HG03469 (cell line): ENCODE results near the gene SLX9.

ENCODE experiments used
- ATAC-seq: cut with Tn5 transposase; IDR thresholded peaks from one replicate; pipeline ENCODE4 v1.9.1; 2021; ENCODE audit warnings: mild to moderate bottlenecking, moderate library complexity, moderate number of reproducible peaks; ENCODE audit not compliant: unreplicated experiment

SLX9 gene

DNA sequence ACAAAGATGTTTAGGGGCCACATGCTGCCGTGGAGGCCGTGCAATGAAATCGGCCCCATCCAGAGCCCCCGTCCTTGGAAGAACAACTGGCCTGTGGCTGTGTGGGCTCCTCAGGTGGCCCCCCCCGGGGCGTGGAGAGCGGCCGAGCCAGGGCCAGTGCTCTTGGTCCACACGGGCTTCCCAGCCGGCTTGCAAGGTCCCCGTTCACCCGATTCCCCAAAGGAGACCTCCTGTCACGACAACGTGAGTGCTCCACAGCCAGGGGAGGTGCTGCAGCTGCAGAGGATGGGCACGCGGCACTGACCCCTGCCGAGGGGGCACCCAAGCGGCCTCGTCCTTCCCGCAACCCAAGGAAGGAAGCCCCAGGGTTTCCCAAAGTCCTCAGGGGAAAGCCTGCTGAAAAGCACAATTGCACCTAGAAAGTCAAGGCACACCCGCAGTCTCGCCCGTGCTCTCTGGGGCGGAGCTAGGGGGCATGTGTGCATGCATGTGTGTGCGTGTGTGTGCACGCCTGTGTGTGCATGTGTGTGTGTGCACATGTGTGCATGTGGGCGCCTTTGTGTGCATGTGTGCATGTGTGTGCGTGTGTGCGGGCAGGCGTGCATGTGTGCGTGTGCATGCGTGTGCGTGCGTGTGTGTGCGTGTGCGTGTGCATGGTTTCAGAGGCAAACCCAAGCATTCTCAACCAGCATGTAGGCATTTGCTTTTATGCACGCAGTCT lies 48.2 kb downstream of the SLX9 start:
- no peak for ATAC-seq

GRCh38 chr21:44988607-44989536 lies 49.0 kb downstream of the SLX9 start:
- no peak for ATAC-seq

DNA sequence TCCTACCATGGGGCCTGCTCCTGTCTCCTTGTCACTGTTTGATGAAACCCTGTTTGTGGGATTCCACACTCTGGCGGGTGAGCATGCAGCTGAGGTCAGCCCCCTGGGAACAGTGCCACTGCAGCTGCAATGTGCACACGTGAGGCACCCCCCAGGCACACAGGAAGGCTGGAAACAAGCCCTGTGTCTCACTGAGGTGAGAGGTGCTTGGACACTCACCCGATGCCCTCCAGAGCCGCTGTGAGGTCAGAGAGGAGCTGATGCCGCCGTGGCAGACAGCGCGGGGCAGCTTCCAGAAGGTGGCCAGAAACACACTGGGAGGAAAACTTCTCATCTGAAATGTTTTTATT lies 49.7 kb downstream of the SLX9 start:
- no peak for ATAC-seq

DNA sequence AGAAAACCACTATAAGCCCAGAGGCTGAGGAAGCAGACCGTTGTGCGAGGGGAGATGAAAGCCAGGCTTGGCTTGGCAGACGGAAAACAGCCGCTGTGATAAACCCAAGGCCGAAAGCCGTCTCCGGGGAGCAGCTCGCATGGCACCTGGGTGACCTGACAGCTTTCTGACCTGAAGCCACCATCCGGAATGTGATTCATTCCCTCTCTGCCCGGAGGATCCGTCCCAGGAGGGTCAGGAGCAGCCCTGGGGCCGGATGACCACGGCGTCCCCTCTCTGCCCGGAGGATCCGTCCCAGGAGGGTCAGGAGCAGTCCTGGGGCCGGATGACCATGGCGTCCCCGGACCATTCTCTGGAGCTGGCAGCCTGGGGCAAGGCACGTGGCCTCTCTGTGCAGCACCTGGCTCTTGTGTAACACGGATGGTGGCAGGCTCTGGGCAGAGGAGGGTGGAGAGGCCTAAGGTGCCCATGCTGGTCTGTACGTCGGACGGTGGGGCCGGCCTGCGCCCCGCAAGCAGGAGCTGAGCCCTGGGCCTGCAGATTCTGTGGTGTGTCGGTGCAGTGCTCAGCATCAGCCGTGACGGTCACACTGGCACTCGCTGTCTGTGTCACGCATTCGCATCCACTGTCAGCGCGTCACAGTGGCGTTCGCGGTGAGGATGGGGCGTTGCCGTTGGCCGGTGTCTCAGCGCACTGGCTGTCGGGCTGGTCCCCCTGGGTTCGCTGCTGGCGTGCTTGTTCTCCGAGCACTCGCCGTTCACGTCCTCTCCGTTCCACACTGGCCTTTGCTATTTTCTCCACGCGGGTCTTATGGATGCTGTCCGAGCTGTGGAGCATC lies 50.3 kb downstream of the SLX9 start:
- no peak for ATAC-seq

GRCh38 chr21:44990921-44991320 lies 51.1 kb downstream of the SLX9 start:
- ATAC-seq = no peak

- no peak for ATAC-seq
Measured at GRCh38 chr21:44991538-44992483, 52.0 kb downstream of the SLX9 start.

DNA sequence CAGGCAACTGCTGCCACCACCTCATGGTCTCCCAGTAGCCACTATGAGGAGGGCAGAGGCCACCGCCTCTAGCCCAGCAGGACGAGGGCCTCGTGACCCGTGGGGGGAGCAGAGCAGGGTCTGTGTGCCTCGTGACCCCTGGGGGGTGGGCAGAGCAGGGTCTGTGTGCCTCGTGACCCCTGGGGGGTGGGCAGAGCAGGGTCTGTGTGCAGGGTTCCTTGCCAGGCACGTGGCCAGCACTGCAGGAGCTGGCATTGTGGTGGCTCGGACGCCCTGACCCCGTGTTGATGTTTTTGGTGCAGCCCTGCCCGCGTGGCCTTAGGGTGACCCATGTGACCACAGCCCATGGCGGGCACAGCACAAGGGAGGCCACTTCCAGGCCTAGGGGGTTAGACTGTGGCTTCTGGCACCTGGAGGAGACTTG lies 52.8 kb downstream of the SLX9 start:
- ATAC-seq = no peak

DNA sequence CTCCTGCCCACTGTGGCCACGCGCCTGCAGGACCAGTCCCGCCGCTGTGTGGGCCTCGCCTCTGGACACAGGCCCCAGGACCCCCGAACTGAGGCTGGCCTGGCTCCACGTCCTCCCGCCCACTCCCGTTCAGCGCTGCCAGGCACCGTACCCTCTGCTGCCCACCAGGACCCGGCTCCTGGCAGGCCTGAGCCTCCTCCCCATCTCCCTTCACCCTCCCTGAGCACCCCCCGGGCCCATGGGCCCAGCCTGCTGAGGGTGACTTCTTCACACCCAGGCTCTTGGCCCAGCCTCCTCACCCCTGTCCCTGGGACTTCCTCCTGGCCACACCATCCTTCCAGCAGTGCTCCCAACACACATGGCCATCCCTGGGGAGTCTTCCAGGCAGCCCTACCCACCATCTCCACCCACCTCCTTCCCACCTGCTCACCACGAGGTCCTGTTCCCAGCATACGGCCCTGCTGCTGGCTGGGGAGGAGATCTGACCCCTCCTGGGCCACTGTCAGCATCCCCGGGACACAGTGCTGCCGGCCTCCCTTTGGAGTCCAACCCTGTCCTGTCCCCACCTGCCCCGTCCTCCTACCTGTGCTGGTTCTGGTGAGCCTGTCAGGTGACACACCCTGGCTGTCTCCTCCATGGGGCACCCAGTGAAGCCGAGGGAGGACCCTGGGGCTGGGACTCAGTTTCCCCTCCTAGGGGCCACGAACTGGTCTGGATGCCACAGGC lies 53.7 kb downstream of the SLX9 start:
- ATAC-seq = no peak

DNA sequence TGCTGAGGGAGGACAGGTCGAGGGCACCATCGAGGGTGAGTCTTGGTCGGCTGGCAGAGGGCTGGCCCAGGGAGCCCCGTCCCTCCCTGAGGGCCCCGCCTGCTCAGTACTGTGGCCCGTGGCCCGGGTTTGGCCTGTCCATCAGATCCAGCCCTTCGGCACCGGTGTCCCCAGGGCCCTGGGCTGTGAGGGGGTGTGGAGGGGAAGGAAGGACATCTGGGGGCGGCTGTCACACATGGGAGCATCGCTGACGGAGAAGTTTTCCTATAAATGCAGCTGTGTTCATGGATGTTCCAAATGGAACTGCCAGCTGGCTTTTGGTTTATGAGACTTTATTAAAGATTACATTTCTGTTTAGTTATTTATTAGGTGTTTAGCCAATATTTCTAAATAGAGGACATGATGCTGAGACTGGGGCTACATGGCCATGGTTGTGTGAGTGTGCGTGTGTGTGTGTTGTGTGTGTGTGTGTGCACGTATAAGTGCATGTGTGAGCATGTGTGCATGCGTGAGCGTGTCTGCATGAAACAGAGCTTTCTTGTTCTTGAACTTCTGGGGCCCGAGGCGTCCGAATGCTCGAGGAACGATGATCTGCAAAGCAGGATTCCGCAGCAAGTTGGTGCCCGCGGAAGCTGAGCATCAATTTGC lies 54.3 kb downstream of the SLX9 start:
- ATAC-seq = no peak

GRCh38 chr21:44994695-44995342 lies 55.0 kb downstream of the SLX9 start:
- ATAC-seq = no peak

GRCh38 chr21:44995343-44995941 lies 55.6 kb downstream of the SLX9 start:
- ATAC-seq = no peak

GRCh38 chr21:44996096-44996495 lies 56.3 kb downstream of the SLX9 start:
- ATAC-seq = no peak

DNA sequence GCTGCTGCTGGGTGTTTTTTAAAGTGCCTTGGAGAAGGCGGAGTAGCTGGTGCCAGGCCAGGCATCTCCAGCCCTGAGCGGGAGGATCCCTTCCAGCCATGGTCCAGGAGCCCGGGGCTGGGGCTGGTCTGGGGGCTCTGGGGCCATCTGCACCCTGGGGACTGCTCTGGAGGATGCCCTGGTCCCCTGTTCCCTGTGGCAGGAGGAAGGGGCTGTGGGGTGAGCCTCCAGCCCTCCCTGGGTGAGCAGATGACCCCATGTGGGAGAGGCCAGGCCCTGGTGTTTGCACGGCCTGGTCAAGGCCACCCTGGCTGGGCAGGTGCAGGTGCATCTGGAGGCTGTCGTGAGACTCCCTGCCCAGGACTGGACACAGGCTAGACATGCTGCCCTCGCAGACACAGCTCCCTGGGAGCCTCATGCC lies 56.7 kb downstream of the SLX9 start:
- no peak for ATAC-seq

GRCh38 chr21:44996983-44997936 lies 57.4 kb downstream of the SLX9 start:
- ATAC-seq = no peak

DNA sequence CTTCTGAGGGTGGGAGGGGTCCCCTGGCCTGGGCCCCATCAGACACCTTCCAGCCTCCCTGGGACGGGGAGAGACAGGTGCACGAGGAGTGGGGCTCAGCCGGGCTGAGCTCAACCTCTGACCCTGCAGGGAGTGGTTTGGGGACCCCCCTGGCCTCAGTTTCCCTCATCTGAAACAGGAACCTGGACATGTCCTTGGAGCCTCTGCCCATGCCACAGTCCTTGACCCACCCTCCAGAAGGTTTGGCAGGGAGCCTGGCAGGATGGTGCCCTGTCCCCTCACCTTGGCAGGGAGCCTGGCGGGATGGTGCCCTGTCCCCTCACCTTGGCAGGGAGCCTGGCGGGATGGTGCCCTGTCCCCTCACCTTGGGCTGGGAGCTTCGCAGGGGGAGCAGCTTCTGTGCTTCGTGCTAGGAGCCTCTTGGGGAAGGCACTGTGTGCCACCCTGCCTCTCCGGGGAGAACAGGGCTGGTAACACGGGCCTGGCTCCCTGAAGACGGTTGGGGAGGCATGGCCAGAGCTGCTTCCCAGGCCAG lies 58.3 kb downstream of the SLX9 start:
- ATAC-seq = no peak

GRCh38 chr21:44998621-44999427 lies 59.0 kb downstream of the SLX9 start:
- ATAC-seq = no peak
